GM12878 (cell line): ENCODE results near the gene UBASH3A. TPM values are rescaled to one million over a fixed set of nuclear protein-coding genes. Genes with fewer than 3 reads are reported as not detected.

Source experiments
- ATAC-seq: fragments of 200-7000 bp; cut with Tn5 transposase; 3 replicates; pipeline ENCODE4 v1.9.1; 2020; ENCODE audit warnings: mild to moderate bottlenecking, moderate library complexity
- BruUV-seq: library from RNA; stranded (reverse); fragments of 400-500 nt; replicated peaks from 2 replicates; lab custom pipeline; 2021; lab: Mats Ljungman, UMichigan
- CTCF ChIA-PET: fragments of 300-600 bp; sonication (Branson Sonifier 250); formaldehyde crosslinking; extraction: SDS; loops from one replicate; lab custom pipeline; 2021; ENCODE audit warnings: inconsistent platforms; lab: Yijun Ruan, JAX
- POLR2A ChIA-PET: fragments of 350-600 bp; formaldehyde crosslinking; extraction: SDS; loops from one replicate; lab custom pipeline; 2021; ENCODE audit warnings: inconsistent platforms; lab: Charles Lee
- RAD21 ChIA-PET: fragments of 300-600 bp; sonication (Branson Sonifier 250); formaldehyde crosslinking; loops from one replicate; lab custom pipeline; 2023; ENCODE audit warnings: antibody characterized with exemption; ENCODE audit not compliant: unreplicated experiment; lab: Charles Lee
- SMC1A ChIA-PET: fragments of 300-600 bp; sonication (Branson Sonifier 250); formaldehyde crosslinking; loops from one replicate; lab custom pipeline; 2023; ENCODE audit not compliant: unreplicated experiment, uncharacterized antibody; lab: Charles Lee
- DNase-seq: peaks from one replicate; pipeline ENCODE4 v3.0.0-alpha.2; 2011; ENCODE audit warnings: low read depth, low spot score
- FAIRE-seq: peaks from 3 replicates; lab custom pipeline; 2011; peaks lifted over from hg19 to GRCh38; lab: Jason Lieb, UNC
- H2AFZ ChIP-seq: 2 replicates; pipeline ENCODE4 v1.6.0; 2011; ENCODE audit warnings: low read depth, low read length, control low read depth; ENCODE audit not compliant: control insufficient read depth
- H3K27ac ChIP-seq: 2 replicates; pipeline ENCODE4 v1.5.1; 2011; ENCODE audit warnings: control low read depth; ENCODE audit not compliant: control insufficient read depth, insufficient read depth
- H3K27me3 ChIP-seq, 2 experiments: replicated peaks in 1 of 2; 2 replicates each; pipeline versions ENCODE4 v1.6.0 to v1.6.1; 2011; ENCODE audit warnings: low read length in 1 of 2; ENCODE audit not compliant: control insufficient read depth in 2 of 2, insufficient read depth in 2 of 2
- H3K36me3 ChIP-seq, 2 experiments: 2 replicates each; pipeline ENCODE4 v1.5.1; 2011; ENCODE audit warnings: low read length in 1 of 2; ENCODE audit not compliant: control insufficient read depth in 2 of 2, insufficient read depth in 2 of 2
- H3K4me1 ChIP-seq: 2 replicates; pipeline ENCODE4 v1.6.1; 2011; ENCODE audit warnings: mild to moderate bottlenecking, low read length, moderate library complexity, mixed read lengths; ENCODE audit not compliant: control insufficient read depth, insufficient read depth
- H3K4me2 ChIP-seq: 2 replicates; pipeline ENCODE4 v1.6.0; 2011; ENCODE audit warnings: control low read depth; ENCODE audit not compliant: control insufficient read depth, insufficient read depth
- H3K4me3 ChIP-seq: fragments of 200-600 bp; sonication (generic); 2 replicates; pipeline ENCODE4 v1.5.1; 2016
- H3K79me2 ChIP-seq: 2 replicates; pipeline ENCODE4 v1.6.0; 2011; ENCODE audit warnings: low read length; ENCODE audit not compliant: control insufficient read depth, insufficient read depth
- H3K9ac ChIP-seq: 2 replicates; pipeline ENCODE4 v1.8.0; 2011; ENCODE audit warnings: low read length, control low read depth, mixed read lengths; ENCODE audit not compliant: control insufficient read depth, insufficient read depth
- H3K9me3 ChIP-seq: replicated peaks from 3 replicates; pipeline ENCODE4 v1.5.1; 2011; ENCODE audit warnings: mild to moderate bottlenecking, low read length; ENCODE audit not compliant: control insufficient read depth, insufficient read depth
- H4K20me1 ChIP-seq: 2 replicates; pipeline ENCODE4 v1.6.0; 2011; ENCODE audit not compliant: control insufficient read depth, insufficient read depth
- CBFB ChIP-seq: IDR thresholded peaks from 2 replicates; pipeline ENCODE4 v1.6.1; 2016; ENCODE audit warnings: antibody characterized with exemption, low read depth
- CEBPB ChIP-seq, 2 experiments: fragments of 150-350 bp in 1 of 2; IDR thresholded peaks; 2 replicates each; pipeline ENCODE4 v1.6.1; 2012 to 2014; ENCODE audit warnings: low read depth in 2 of 2, low read length in 2 of 2, borderline replicate concordance in 1 of 2, inconsistent platforms in 1 of 2
- HDAC6 ChIP-seq: fragments of 200-600 bp; sonication (generic); IDR thresholded peaks from one replicate; pipeline ENCODE4 v1.8.0; 2017; ENCODE audit warnings: antibody characterized with exemption; ENCODE audit not compliant: unreplicated experiment
- IKZF2 ChIP-seq, 2 experiments: fragments of 450-650 bp; IDR thresholded peaks; 2 replicates each; pipeline ENCODE4 v1.6.1; 2017; ENCODE audit warnings: mild to moderate bottlenecking in 2 of 2, moderate library complexity in 2 of 2
- IRF5 ChIP-seq: fragments of 450-650 bp; IDR thresholded peaks from 2 replicates; pipeline ENCODE4 v1.6.1; 2017; ENCODE audit warnings: borderline replicate concordance
- MEF2A ChIP-seq: IDR thresholded peaks from 2 replicates; pipeline ENCODE4 v1.6.1; 2011; ENCODE audit warnings: low read depth, mild to moderate bottlenecking, low read length, moderate library complexity; ENCODE audit not compliant: insufficient read depth
- PKNOX1 ChIP-seq: fragments of 450-650 bp; IDR thresholded peaks from 2 replicates; pipeline ENCODE4 v1.6.1; 2016; ENCODE audit warnings: mild to moderate bottlenecking
- SP1 ChIP-seq: IDR thresholded peaks from one replicate; pipeline ENCODE4 v1.6.1; 2011; ENCODE audit warnings: low read depth, low read length
- SUZ12 ChIP-seq: fragments of 200-600 bp; sonication (generic); IDR thresholded peaks from one replicate; pipeline ENCODE4 v1.6.1; 2018; ENCODE audit warnings: antibody characterized with exemption, mild to moderate bottlenecking; ENCODE audit not compliant: unreplicated experiment
- TCF3 ChIP-seq: IDR thresholded peaks from 2 replicates; pipeline ENCODE4 v1.6.1; 2012; ENCODE audit warnings: low read depth, mild to moderate bottlenecking, low read length, borderline replicate concordance; ENCODE audit not compliant: insufficient read depth
- WGBS: methylation state at CpG from one replicate; pipeline ENCODE4 v1.1.6; 2016; ENCODE audit warnings: low lambda C conversion rate; ENCODE audit not compliant: insufficient replicate concordance, insufficient coverage; ENCODE audit errors: missing lambda C conversion rate; 5-methylcytosine and 5-hydroxymethylcytosine counted together
- in situ Hi-C: fragments of 300-500 bp; cut with MboI; formaldehyde crosslinking; loops from 9 replicates; pipeline ENCODE4 v1.14.3; 2018; ENCODE audit warnings: mixed read lengths
- intact Hi-C: fragments of 100-400 bp; cut with micrococcal nuclease; formaldehyde crosslinking; loops from one replicate; pipeline ENCODE4 v1.14.2; 2022; ENCODE audit not compliant: unreplicated experiment
- polyA plus RNA-seq, 11 experiments: library from polyadenylated mRNA; depleted of rRNA in 4 of 11; unstranded in 6 of 11; stranded (reverse) in 5 of 11; fragments of >200 nt; fragmentation: Nextera tagmentation in 4 of 11; fragmentation: Illumina TruSeq in 1 of 11; extraction: Ambion mirVana in 4 of 11; extraction: Trizol in 1 of 11; gene quantifications; 1 replicate in 1 of 11; 2 replicates in 10 of 11; pipeline versions ENCODE4 v1.2.1 to v1.2.3, GENCODE V29; 2011 to 2016; ENCODE audit warnings: inconsistent platforms in 2 of 11, missing spikeins in 2 of 11, low read depth in 1 of 11
- total RNA-seq, 4 experiments: library from RNA; depleted of rRNA in 3 of 4; stranded (reverse); fragments of >200 nt in 3 of 4; fragmentation: Illumina TruSeq in 1 of 4; extraction: Trizol in 1 of 4; gene quantifications; 2 replicates each; pipeline versions ENCODE4 v1.2.1 to v1.2.3, GENCODE V29; 2013 to 2021
- TF ChIP-seq, protein P1 (sequence below): fragments of 450-650 bp; formaldehyde crosslinking; IDR thresholded peaks from 2 replicates; pipeline ENCODE4 v1.4.0; 2020; ENCODE audit warnings: mild to moderate bottlenecking, moderate library complexity
- TF ChIP-seq, protein P2 (sequence below): IDR thresholded peaks from 2 replicates; pipeline ENCODE4 v1.6.1; 2011; ENCODE audit warnings: low read depth, mild to moderate bottlenecking, low read length, moderate library complexity, borderline replicate concordance; ENCODE audit errors: extremely low read depth

UBASH3A gene
- total and polyA plus RNA-seq, 10 of the 15 experiments (the other 5 are each of a cell fraction or from before 2014, with no cell fraction given) = 0.04 to 0.39 (median 0.23) TPM; not detected in 1

GRCh38 chr21:42452401-42453223 lies 48.9 kb downstream of the UBASH3A start:
- no TSS peak for BruUV-seq
- Histone ChIP-seq H3K9ac (no peak overlapping the region), H3K27ac (no peak overlapping the region), H3K27me3 (no peaks in the 10 kb centered on the region), H3K36me3 (no peaks in the 10 kb centered on the region), H4K20me1 (no peaks in the 10 kb centered on the region), H2AFZ (no peak overlapping the region), H3K9me3 (no peaks in the 10 kb centered on the region; the same call in 2 of the 3 replicates), H3K4me3 (no peak overlapping the region), H3K79me2 (no peaks in the 10 kb centered on the region), H3K4me1 (peaks cover 11% of the 10 kb centered on the region), H3K4me2 (no peak overlapping the region)
- POLR2A ChIA-PET = no interaction called here
- in situ Hi-C loops = loop anchor here (5.0 kb wide), 1 partner anchor 305 kb away; no protein-coding TSS in a partner anchor
- ATAC-seq = no peak
- 67% methylated on average over 22 of the region's 22 CpGs for WGBS
- no peak for DNase-seq
- no peak for FAIRE-seq
- CTCF ChIA-PET = interaction anchor here (0.6 to 9.7 kb wide), 5 partner anchors 11 to 307 kb away, joined by 3 to 117 read pairs (median 3); no protein-coding TSS in a partner anchor
- TF ChIP-seq TCF3 (no peak), HDAC6 (no peak), PKNOX1 (no peak), CBFB (no peak), CEBPB (IDR thresholded peaks at IDR 0.05; ENCODE audit: borderline replicate concordance in 1 of 2, low read depth in 2 of 2, low read length in 2 of 2) (no peak), IKZF2 (IDR thresholded peaks at IDR 0.05) (no peak), SUZ12 (no peak), MEF2A (no peak), SP1 (no peak), IRF5 (no peak)
- TF ChIP-seq, protein P1, sequence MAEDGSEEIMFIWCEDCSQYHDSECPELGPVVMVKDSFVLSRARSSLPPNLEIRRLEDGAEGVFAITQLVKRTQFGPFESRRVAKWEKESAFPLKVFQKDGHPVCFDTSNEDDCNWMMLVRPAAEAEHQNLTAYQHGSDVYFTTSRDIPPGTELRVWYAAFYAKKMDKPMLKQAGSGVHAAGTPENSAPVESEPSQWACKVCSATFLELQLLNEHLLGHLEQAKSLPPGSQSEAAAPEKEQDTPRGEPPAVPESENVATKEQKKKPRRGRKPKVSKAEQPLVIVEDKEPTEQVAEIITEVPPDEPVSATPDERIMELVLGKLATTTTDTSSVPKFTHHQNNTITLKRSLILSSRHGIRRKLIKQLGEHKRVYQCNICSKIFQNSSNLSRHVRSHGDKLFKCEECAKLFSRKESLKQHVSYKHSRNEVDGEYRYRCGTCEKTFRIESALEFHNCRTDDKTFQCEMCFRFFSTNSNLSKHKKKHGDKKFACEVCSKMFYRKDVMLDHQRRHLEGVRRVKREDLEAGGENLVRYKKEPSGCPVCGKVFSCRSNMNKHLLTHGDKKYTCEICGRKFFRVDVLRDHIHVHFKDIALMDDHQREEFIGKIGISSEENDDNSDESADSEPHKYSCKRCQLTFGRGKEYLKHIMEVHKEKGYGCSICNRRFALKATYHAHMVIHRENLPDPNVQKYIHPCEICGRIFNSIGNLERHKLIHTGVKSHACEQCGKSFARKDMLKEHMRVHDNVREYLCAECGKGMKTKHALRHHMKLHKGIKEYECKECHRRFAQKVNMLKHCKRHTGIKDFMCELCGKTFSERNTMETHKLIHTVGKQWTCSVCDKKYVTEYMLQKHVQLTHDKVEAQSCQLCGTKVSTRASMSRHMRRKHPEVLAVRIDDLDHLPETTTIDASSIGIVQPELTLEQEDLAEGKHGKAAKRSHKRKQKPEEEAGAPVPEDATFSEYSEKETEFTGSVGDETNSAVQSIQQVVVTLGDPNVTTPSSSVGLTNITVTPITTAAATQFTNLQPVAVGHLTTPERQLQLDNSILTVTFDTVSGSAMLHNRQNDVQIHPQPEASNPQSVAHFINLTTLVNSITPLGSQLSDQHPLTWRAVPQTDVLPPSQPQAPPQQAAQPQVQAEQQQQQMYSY (CRISPR knock-in tag) = no peak
- TF ChIP-seq, protein P2, sequence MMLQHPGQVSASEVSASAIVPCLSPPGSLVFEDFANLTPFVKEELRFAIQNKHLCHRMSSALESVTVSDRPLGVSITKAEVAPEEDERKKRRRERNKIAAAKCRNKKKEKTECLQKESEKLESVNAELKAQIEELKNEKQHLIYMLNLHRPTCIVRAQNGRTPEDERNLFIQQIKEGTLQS = no peak
- intact Hi-C loops = no loop called here
- SMC1A ChIA-PET = interaction anchor here (1.0 to 2.8 kb wide), 6 partner anchors 9 to 307 kb away, joined by 3 to 25 read pairs (median 6); no protein-coding TSS in a partner anchor
- RAD21 ChIA-PET = interaction anchor here (2.4 to 5.1 kb wide), 2 partner anchors 14 to 84 kb away, joined by 8 to 41 read pairs; no protein-coding TSS in a partner anchor
